Skeletal muscle cell (primary cell): ENCODE measurements around the gene SEC22B.
"Not testable (repeated sequence)": the region's sequence is repeated elsewhere in the genome, so short reads cannot be mapped to it uniquely, and the experiment has no call there.

Experiments
- DNase-seq: peaks from one replicate; pipeline ENCODE4 v3.0.0-alpha.2; 2010; ENCODE audit warnings: low read depth
- H3K4me3 ChIP-seq: 2 replicates; pipeline ENCODE4 v1.5.1; 2011; ENCODE audit warnings: low read depth, mild to moderate bottlenecking, control low read depth, low read length, moderate library complexity

Gene SEC22B

GRCh38 chr1:120121830-120122229 lies 54.5 kb downstream of the SEC22B start:
- not testable (repeated sequence) for DNase-seq, H3K4me3 ChIP-seq

DNA sequence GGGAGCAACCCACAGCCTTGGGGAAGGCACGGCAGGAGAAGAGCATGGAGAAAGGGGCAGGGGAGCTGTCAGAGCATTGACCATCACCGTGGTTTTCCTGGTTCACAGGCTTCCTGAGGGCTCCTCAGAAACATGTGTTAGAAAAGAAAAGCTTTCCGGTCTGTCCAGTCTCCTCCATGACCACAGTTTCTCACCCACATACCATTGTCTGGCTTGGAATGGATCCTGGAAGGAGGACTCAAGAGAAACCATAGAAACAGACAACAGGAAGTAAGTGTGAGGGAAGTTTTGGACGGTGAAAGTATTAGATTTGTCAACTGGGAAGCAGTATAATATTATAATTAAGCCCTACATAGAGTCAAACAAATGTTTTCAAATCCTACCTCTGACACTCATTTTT lies 55.8 kb downstream of the SEC22B start:
- DNase-seq, H3K4me3 ChIP-seq: not testable (repeated sequence)

DNA sequence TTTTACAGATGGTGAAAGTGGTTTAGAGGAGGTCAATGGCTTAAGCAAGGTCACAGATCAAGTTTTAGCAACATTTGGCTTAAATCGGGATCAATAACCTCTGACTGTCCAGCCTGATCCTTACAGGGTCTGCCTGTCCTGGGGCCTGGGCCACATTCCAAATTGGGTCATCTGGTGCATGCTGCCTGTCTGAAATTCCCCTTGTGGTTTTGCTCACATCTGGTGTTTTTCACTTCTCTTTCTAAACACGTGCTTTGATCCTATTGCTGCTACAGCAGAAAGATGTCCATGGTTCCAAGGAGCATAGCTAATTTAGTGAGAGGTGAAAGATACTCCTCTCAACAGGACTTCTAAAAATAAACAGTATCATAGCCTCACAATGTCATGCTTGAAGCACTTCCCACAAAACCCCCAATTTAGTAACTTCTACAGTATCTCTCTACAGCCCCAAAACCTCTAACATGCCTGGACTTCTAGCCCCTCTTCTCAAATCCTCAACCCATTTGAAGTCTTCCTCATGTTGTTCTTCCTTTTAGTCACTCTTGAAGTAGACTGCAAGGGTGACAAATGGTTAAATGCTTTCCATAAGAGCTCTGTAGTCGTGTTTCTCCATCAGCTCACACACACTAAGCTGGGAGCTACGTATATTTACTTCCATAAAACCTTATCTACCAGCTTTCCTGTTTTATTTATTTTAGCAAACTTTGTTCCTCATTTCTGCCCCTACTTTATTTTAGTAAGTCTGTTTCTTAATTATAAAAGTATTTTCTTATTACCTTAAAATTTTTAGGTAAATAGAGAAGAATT lies 58.7 kb downstream of the SEC22B start:
- H3K4me3 ChIP-seq, DNase-seq: not testable (repeated sequence)

- peak; percentile 78 for DNase-seq
- not testable (repeated sequence) for H3K4me3 ChIP-seq
Measured at GRCh38 chr1:120116094-120116493, 60.2 kb downstream of the SEC22B start.

DNA sequence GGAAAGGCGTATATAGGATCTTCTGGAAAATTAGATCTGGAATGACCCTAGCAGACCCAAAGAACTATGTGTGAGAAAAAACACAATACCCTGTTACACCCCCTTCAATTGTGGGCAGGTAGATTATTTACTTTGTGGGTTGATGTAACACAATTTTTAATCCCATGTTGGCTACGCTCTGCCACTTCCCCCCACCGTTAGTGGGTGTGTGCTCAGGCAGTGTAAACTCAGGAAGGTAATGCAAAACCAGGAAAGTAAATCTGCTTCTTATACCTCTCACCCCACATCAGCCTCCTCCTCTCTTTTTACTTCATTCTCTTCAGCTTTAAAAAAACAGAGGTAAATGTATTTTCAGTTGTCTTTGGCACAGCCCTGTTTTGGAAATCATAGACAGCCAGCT lies 63.2 kb downstream of the SEC22B start:
- not testable (repeated sequence) for H3K4me3 ChIP-seq, DNase-seq

DNA sequence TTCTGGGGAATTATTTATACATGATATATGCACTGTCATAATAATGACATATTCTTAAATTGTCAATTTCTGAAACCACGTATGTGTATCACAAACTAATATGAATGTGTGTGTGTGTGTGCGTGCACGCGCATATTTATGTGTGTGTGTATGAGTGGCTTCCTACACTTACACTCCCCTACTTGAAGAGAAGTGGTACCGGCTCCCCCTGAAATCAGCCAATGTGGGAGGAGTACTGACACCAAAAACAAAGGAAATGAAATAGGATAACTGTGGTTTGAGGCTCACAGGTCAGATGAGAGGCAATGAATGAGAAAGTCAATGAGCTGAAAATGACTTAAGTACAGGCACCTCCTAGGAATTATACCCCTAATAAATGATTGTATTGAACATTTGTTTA lies 64.1 kb downstream of the SEC22B start:
- DNase-seq, H3K4me3 ChIP-seq: not testable (repeated sequence)

DNA sequence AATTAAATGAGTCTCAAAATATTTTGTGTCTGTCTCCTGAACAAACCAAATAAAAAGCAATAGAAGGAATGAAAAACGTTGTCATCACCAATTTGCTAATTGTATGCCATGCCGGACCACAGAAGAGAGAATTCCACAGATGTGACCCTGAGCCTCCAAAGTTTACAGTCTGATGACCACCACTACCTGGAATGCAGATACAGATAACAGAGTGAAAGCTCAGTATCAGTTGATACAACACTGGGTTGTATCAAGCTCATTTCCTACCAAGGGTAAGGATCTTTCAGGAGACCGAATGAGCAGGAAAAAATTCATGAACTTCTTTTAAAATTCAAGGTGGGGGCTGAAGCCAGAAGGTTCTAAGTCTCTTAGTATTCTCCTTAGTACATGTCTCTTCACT lies 64.5 kb downstream of the SEC22B start:
- DNase-seq, H3K4me3 ChIP-seq: not testable (repeated sequence)

GRCh38 chr1:120111008-120111407 lies 65.3 kb downstream of the SEC22B start:
- not testable (repeated sequence) for H3K4me3 ChIP-seq, DNase-seq

DNA sequence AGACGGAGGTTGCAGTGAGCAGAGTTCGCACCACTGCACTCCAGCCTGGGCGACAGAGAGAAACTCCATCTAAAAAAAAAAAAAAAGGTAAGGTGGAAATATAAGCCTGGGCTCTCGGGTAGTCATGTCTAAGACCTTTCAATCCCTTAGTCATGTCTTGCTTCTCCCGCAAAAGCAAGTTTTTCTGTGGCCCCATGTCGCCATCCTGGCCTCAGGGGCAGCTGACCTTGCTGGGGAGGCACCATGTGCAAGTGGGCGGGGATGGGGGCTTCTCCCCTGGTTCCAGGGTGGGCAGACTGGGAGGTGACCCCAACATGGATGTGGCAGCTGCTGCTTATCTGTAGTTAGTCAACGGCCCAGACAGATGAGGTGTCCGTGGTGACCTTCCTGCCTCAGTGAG lies 66.7 kb downstream of the SEC22B start:
- not testable (repeated sequence) for H3K4me3 ChIP-seq, DNase-seq

DNA sequence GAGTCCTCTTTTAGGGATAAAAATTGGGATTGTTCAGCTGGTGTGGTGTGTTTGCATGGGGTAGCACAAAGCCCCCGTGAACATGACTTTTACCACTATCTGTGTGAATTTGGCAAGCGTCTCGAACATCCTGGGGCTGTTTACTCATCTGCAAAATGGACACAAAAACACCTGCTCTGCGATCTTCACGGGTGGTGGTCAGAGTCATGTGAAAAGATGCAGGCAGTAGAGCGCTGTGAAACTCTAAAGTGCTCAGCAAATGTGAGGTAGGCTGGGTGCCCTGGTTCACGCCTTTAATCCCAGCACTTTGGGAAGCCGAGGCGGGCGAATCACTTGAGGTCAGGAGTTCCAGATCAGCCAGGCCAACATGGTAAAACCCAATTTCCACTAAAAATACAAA lies 67.1 kb downstream of the SEC22B start:
- not testable (repeated sequence) for DNase-seq, H3K4me3 ChIP-seq

GRCh38 chr1:120105288-120105687 lies 71.0 kb downstream of the SEC22B start:
- not testable (repeated sequence) for H3K4me3 ChIP-seq, DNase-seq

DNA sequence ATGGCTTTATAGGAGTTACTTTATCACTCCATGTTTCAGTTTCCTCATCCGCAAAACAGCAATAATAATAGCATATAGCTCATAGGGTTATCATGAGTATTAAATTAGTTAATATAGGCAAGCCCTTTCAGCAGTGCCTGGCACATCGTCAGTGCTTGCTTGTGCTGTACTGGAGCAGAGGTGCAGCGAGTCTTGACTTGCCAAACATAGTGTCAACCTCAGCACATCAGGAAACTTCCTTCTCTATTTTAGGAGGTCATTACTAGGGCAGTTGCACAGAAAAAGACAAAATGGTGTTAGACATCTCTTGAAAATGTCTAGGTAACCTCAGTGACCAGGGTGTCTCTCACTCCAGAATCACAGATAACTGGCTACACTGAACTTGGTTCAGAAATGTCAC lies 72.6 kb downstream of the SEC22B start:
- not testable (repeated sequence) for H3K4me3 ChIP-seq, DNase-seq

DNA sequence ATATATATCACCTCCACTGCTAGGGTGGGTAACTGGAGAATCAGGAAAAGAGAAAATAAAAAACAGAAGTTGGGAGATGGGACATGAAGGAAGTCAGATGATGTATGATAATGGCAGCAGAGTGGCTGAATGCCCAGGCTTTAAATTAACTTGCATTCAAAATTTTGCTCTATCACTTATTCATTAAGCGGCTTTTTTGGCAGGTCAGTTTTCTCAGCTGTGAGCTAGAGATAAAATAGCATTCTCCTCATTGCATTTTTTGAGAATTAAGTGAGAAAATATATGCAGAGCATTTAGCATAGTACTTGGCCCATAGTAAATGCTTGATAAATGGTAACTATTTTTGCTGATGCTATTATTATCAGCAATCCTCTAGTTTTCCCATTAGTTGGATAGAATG lies 74.7 kb downstream of the SEC22B start:
- not testable (repeated sequence) for DNase-seq, H3K4me3 ChIP-seq
